Activated gamma-delta T cell (primary cell): ENCODE data around the gene GBA2.

Experiments
- DNase-seq: peaks from one replicate; lab custom pipeline; 2025; lab: John Stamatoyannopoulos, UW

GBA2 gene

GRCh38 chr9:35695943-35696401, 53.1 kb downstream of the GBA2 start:
- no peak for DNase-seq

- no peak for DNase-seq
Measured at GRCh38 chr9:35691757-35692301, 57.2 kb downstream of the GBA2 start.

- DNase-seq = no peak
Measured at GRCh38 chr9:35691334-35691650, 57.7 kb downstream of the GBA2 start.

GRCh38 chr9:35690614-35691333, 58.3 kb downstream of the GBA2 start:
- DNase-seq = no peak

- DNase-seq = no peak
Measured at GRCh38 chr9:35690294-35690613, 58.8 kb downstream of the GBA2 start.

GRCh38 chr9:35689542-35690293, 59.3 kb downstream of the GBA2 start, which contains the start of gene TPM2:
TPM2 (minus strand) TSS chr9:35689925; CDS start chr9:35689817, 108 bp downstream.
- no peak for DNase-seq

- DNase-seq = no peak
Measured at GRCh38 chr9:35688558-35689541, 60.2 kb downstream of the GBA2 start.

- no peak for DNase-seq
Measured at GRCh38 chr9:35687972-35688557, 61.0 kb downstream of the GBA2 start.

GRCh38 chr9:35687306-35687705, 61.7 kb downstream of the GBA2 start:
- DNase-seq = no peak
